CD4-positive, alpha-beta memory T cell (primary cell): ENCODE data around the gene PTER. TPM values are rescaled to one million over a fixed set of nuclear protein-coding genes. Genes with fewer than 3 reads are reported as not detected.
A peak's percentile ranks its signal among the peaks of the same experiment; 100 is the strongest.

Source experiments
- CTCF ChIA-PET: fragments of 350-600 bp; sonication (Branson Sonifier 250); formaldehyde crosslinking; loops from one replicate; lab custom pipeline; 2021; ENCODE audit warnings: inconsistent platforms; ENCODE audit not compliant: partially characterized antibody; lab: Charles Lee
- POLR2A ChIA-PET: fragments of 350-600 bp; sonication (Branson Sonifier 250); formaldehyde crosslinking; loops from one replicate; lab custom pipeline; 2021; ENCODE audit not compliant: partially characterized antibody; lab: Charles Lee
- DNase-seq, 5 donors: peaks; one replicate each; pipeline versions ENCODE4 v3.0.0 to v3.0.0-alpha.2; 2020 to 2022; ENCODE audit warnings: mixed read lengths in 1 of 5
- H3K27ac ChIP-seq: one replicate; pipeline ENCODE4 v1.7.0; 2013; ENCODE audit warnings: low read depth, low read length
- H3K27me3 ChIP-seq: 2 replicates; pipeline ENCODE4 v1.7.0; 2013; ENCODE audit warnings: mild to moderate bottlenecking, low read length, moderate library complexity; ENCODE audit not compliant: insufficient read depth
- H3K36me3 ChIP-seq: 2 replicates; pipeline ENCODE4 v1.7.0; 2013; ENCODE audit warnings: mild to moderate bottlenecking, low read length, moderate library complexity; ENCODE audit not compliant: insufficient read depth
- H3K4me1 ChIP-seq: 2 replicates; pipeline ENCODE4 v1.7.0; 2013; ENCODE audit warnings: mild to moderate bottlenecking, low read length, moderate library complexity; ENCODE audit not compliant: insufficient read depth
- H3K4me3 ChIP-seq, 2 donors: one replicate each; pipeline ENCODE4 v1.7.0; 2013; ENCODE audit warnings: low read length in 2 of 2, mild to moderate bottlenecking in 1 of 2
- H3K9me3 ChIP-seq, 2 donors: one replicate each; pipeline ENCODE4 v1.7.0; 2013; ENCODE audit warnings: low read length in 2 of 2, control low read depth in 1 of 2; ENCODE audit not compliant: control insufficient read depth in 1 of 2
- H3K27ac Mint-ChIP-seq, 7 donors: one replicate each; pipeline ENCODE4 v1.8.0; 2020 to 2021; ENCODE audit warnings: mixed read lengths in 7 of 7, mild to moderate bottlenecking in 6 of 7, inconsistent platforms in 3 of 7, moderate library complexity in 3 of 7
- H3K27me3 Mint-ChIP-seq, 2 donors: one replicate each; pipeline ENCODE4 v1.8.0; 2020 to 2021; ENCODE audit warnings: mixed read lengths in 2 of 2
- H3K36me3 Mint-ChIP-seq, 2 donors: one replicate each; pipeline ENCODE4 v1.8.0; 2020 to 2021; ENCODE audit warnings: mixed read lengths in 2 of 2, inconsistent platforms in 1 of 2, mild to moderate bottlenecking in 1 of 2
- H3K4me1 Mint-ChIP-seq, 4 donors: one replicate each; pipeline ENCODE4 v1.8.0; 2020 to 2021; ENCODE audit warnings: mixed read lengths in 4 of 4, mild to moderate bottlenecking in 1 of 4
- H3K4me3 Mint-ChIP-seq, 8 donors: one replicate each; pipeline ENCODE4 v1.8.0; 2020 to 2021; ENCODE audit warnings: mixed read lengths in 8 of 8, mild to moderate bottlenecking in 7 of 8, moderate library complexity in 6 of 8, inconsistent platforms in 3 of 8
- H3K9me3 Mint-ChIP-seq, 8 donors: one replicate each; pipeline ENCODE4 v1.8.0; 2020 to 2021; ENCODE audit warnings: mixed read lengths in 8 of 8, mild to moderate bottlenecking in 5 of 8, inconsistent platforms in 3 of 8, moderate library complexity in 1 of 8
- intact Hi-C: fragments of 100-400 bp; cut with micrococcal nuclease; formaldehyde crosslinking; loops from one replicate; pipeline ENCODE4 v1.15.1; 2023
- polyA plus RNA-seq, 2 donors: library from polyadenylated mRNA; unstranded; fragments of 300-500 nt; fragmentation: Illumina TruSeq; gene quantifications; one replicate each; pipeline ENCODE4 v1.2.3, GENCODE V29; 2021
- total RNA-seq, 2 experiments: library from RNA; stranded (reverse); gene quantifications; one replicate each; pipeline ENCODE4 v1.2.3, GENCODE V29; 2021

Gene PTER
- total and polyA plus RNA-seq, 4 experiments from 2014 or later, result 20.8 to 26.5 (median 23.1) TPM

- DNase-seq, result no peak
- no peak overlapping the region for H3K27ac ChIP-seq
- H3K9me3 ChIP-seq, result no peaks in the 10 kb centered on the region
- ChIA-PET CTCF (interaction anchor here (1.7 kb wide), 1 partner anchor 10 kb away, joined by 4 read pairs; no protein-coding TSS in a partner anchor), POLR2A (interaction anchor here (0.7 kb wide), 1 partner anchor 29 kb away, joined by 3 read pairs; the partner anchor contains the start of gene PTER)
- Mint-ChIP-seq H3K27ac (no peak overlapping the region), H3K36me3 (peaks cover 27 to 46% of the 10 kb centered on the region in 2 donors), H3K9me3 (peaks cover 0 to 2% (median 0%) of the 10 kb centered on the region in 8 donors), H3K27me3 (no peaks in the 10 kb centered on the region), H3K4me1 (peaks cover 15 to 23% (median 20%) of the 10 kb centered on the region in 4 donors), H3K4me3 (no peak overlapping the region)
- no peaks in the 10 kb centered on the region for H3K27me3 ChIP-seq
- no peak overlapping the region for H3K4me3 ChIP-seq
- intact Hi-C loops, result no loop called here
- peaks cover 2% of the 10 kb centered on the region for H3K4me1 ChIP-seq
- no peaks in the 10 kb centered on the region for H3K36me3 ChIP-seq
These were observed 29.2 kb downstream of the PTER start for GRCh38 chr10:16466001-16466400.

GRCh38 chr10:16470747-16471146 is 33.9 kb downstream of the PTER start:
- Histone ChIP-seq H3K27me3 (no peaks in the 10 kb centered on the region), H3K4me3 (no peak overlapping the region), H3K36me3 (no peaks in the 10 kb centered on the region), H3K27ac (no peak overlapping the region), H3K4me1 (peaks cover 5% of the 10 kb centered on the region), H3K9me3 (no peaks in the 10 kb centered on the region)
- DNase-seq, result peak in 1 of 5 donors; percentile 35
- Mint-ChIP-seq H3K9me3 (peaks cover 0 to 2% (median 0%) of the 10 kb centered on the region in 8 donors), H3K36me3 (peaks cover 21 to 32% of the 10 kb centered on the region in 2 donors), H3K4me3 (peak overlapping the region in 2 of 8 donors; percentile 2 to 12), H3K27ac (peak overlapping the region in 4 of 7 donors; percentile 4 to 73 (median 40)), H3K4me1 (peaks cover 17 to 24% (median 17%) of the 10 kb centered on the region in 4 donors), H3K27me3 (no peaks in the 10 kb centered on the region)
- POLR2A ChIA-PET, result no interaction called here
- intact Hi-C loops, result no loop called here
- CTCF ChIA-PET, result interaction anchor here (1.4 kb wide), 1 partner anchor 74 kb away, joined by 3 read pairs; no protein-coding TSS in a partner anchor

GRCh38 chr10:16472828-16473227 is 36.0 kb downstream of the PTER start:
- Histone ChIP-seq H3K27ac (no peak overlapping the region), H3K27me3 (no peaks in the 10 kb centered on the region), H3K4me3 (no peak overlapping the region), H3K9me3 (no peaks in the 10 kb centered on the region), H3K36me3 (no peaks in the 10 kb centered on the region), H3K4me1 (peaks cover 5% of the 10 kb centered on the region)
- ChIA-PET POLR2A (no interaction called here), CTCF (no interaction called here)
- no peak for DNase-seq
- intact Hi-C loops, result no loop called here
- peaks cover 21 to 27% of the 10 kb centered on the region in 2 donors for H3K36me3 Mint-ChIP-seq
- peaks cover 0 to 2% (median 0%) of the 10 kb centered on the region in 8 donors for H3K9me3 Mint-ChIP-seq
- peaks cover 16 to 20% (median 17%) of the 10 kb centered on the region in 4 donors for H3K4me1 Mint-ChIP-seq
- no peak overlapping the region for H3K27ac Mint-ChIP-seq
- no peak overlapping the region for H3K4me3 Mint-ChIP-seq
- no peaks in the 10 kb centered on the region for H3K27me3 Mint-ChIP-seq

- H3K27ac Mint-ChIP-seq, result no peak overlapping the region
- intact Hi-C loops, result no loop called here
- H3K27me3 Mint-ChIP-seq, result no peaks in the 10 kb centered on the region
- no peaks in the 10 kb centered on the region for H3K9me3 ChIP-seq
- H3K9me3 Mint-ChIP-seq, result no peaks in the 10 kb centered on the region
- CTCF ChIA-PET, result interaction anchor here (1.6 kb wide), 1 partner anchor 8 kb away, joined by 3 read pairs; no protein-coding TSS in a partner anchor
- no peak for DNase-seq
- no peaks in the 10 kb centered on the region for H3K4me1 ChIP-seq
- peaks cover 2 to 15% of the 10 kb centered on the region in 2 donors for H3K36me3 Mint-ChIP-seq
- H3K27me3 ChIP-seq, result no peaks in the 10 kb centered on the region
- H3K4me3 Mint-ChIP-seq, result no peak overlapping the region
- no peak overlapping the region for H3K4me3 ChIP-seq
- no peaks in the 10 kb centered on the region for H3K36me3 ChIP-seq
- no peak overlapping the region for H3K27ac ChIP-seq
- POLR2A ChIA-PET, result interaction anchor here (0.6 kb wide), 1 partner anchor 16 kb away, joined by 3 read pairs; no protein-coding TSS in a partner anchor
- peaks cover 0 to 9% (median 2%) of the 10 kb centered on the region in 4 donors for H3K4me1 Mint-ChIP-seq
These were observed 40.9 kb downstream of the PTER start for GRCh38 chr10:16477757-16478156.

GRCh38 chr10:16478801-16479200 is 42.0 kb downstream of the PTER start:
- H3K9me3 Mint-ChIP-seq, result no peaks in the 10 kb centered on the region
- Histone ChIP-seq H3K4me3 (no peak overlapping the region), H3K36me3 (no peaks in the 10 kb centered on the region), H3K4me1 (no peaks in the 10 kb centered on the region), H3K27ac (no peak overlapping the region), H3K9me3 (no peaks in the 10 kb centered on the region), H3K27me3 (no peaks in the 10 kb centered on the region)
- DNase-seq, result no peak
- H3K36me3 Mint-ChIP-seq, result peaks cover 6 to 15% of the 10 kb centered on the region in 2 donors
- H3K4me1 Mint-ChIP-seq, result peaks cover 0 to 10% (median 3%) of the 10 kb centered on the region in 4 donors
- H3K4me3 Mint-ChIP-seq, result no peak overlapping the region
- CTCF ChIA-PET, result no interaction called here
- no peaks in the 10 kb centered on the region for H3K27me3 Mint-ChIP-seq
- POLR2A ChIA-PET, result no interaction called here
- no peak overlapping the region for H3K27ac Mint-ChIP-seq
- intact Hi-C loops, result no loop called here

- Mint-ChIP-seq H3K4me3 (no peak overlapping the region), H3K27me3 (no peaks in the 10 kb centered on the region), H3K27ac (peak overlapping the region in 1 of 7 donors; percentile 78), H3K4me1 (peaks cover 0 to 10% (median 5%) of the 10 kb centered on the region in 4 donors), H3K36me3 (peaks cover 23 to 31% of the 10 kb centered on the region in 2 donors), H3K9me3 (no peaks in the 10 kb centered on the region)
- intact Hi-C loops, result no loop called here
- ChIA-PET CTCF (interaction anchor here (0.9 kb wide), 1 partner anchor 9 kb away, joined by 4 read pairs; no protein-coding TSS in a partner anchor), POLR2A (no interaction called here)
- Histone ChIP-seq H3K27me3 (no peaks in the 10 kb centered on the region), H3K4me1 (no peaks in the 10 kb centered on the region), H3K9me3 (no peaks in the 10 kb centered on the region), H3K36me3 (no peaks in the 10 kb centered on the region), H3K4me3 (no peak overlapping the region), H3K27ac (no peak overlapping the region)
- no peak for DNase-seq
These were observed 44.4 kb downstream of the PTER start for GRCh38 chr10:16481052-16481728.

- CTCF ChIA-PET, result no interaction called here
- H3K27ac ChIP-seq, result no peak overlapping the region
- H3K4me3 Mint-ChIP-seq, result no peak overlapping the region
- H3K4me3 ChIP-seq, result no peak overlapping the region
- no peak for DNase-seq
- H3K9me3 Mint-ChIP-seq, result no peaks in the 10 kb centered on the region
- no peaks in the 10 kb centered on the region for H3K27me3 Mint-ChIP-seq
- H3K4me1 ChIP-seq, result no peaks in the 10 kb centered on the region
- no peaks in the 10 kb centered on the region for H3K9me3 ChIP-seq
- H3K36me3 ChIP-seq, result peaks cover 4% of the 10 kb centered on the region
- H3K4me1 Mint-ChIP-seq, result peaks cover 0 to 12% (median 5%) of the 10 kb centered on the region in 4 donors
- H3K27ac Mint-ChIP-seq, result no peak overlapping the region
- H3K36me3 Mint-ChIP-seq, result peaks cover 33 to 42% of the 10 kb centered on the region in 2 donors
- no peaks in the 10 kb centered on the region for H3K27me3 ChIP-seq
- POLR2A ChIA-PET, result no interaction called here
- intact Hi-C loops, result no loop called here
These were observed 46.6 kb downstream of the PTER start for GRCh38 chr10:16483241-16483917.
